Stimulated activated CD8-positive, alpha-beta memory T cell treated with anti-CD3 and anti-CD28 coated beads, Interleukin-4, amount 100 ng/mL, for 48 hours (primary cell): ENCODE measurements around the gene NUP214.
"Not testable (repeated sequence)": the region's sequence is repeated elsewhere in the genome, so short reads cannot be mapped to it uniquely, and the experiment has no call there.

Experiments used
- DNase-seq: peaks from one replicate; pipeline ENCODE4 v3.0.0-alpha.2; 2020

NUP214 gene

DNA sequence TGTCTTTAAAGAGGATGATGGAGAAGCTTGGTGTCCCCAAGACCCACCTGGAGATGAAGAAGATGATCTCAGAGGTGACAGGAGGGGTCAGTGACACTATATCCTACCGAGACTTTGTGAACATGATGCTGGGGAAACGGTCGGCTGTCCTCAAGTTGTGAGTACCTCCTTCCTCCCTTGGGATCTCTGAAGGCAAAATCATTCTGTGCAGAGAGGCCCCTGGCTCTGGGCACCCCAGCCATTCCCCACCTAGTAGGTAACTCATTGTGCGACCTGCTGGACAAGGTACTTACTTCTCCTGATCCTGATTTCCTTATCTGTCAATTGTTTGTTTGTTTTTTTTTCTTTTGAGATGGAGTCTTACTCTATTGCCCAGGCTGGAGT, 7.6 kb upstream of the NUP214 start:
- no peak for DNase-seq

GRCh38 chr9:131119600-131119999, 5.8 kb upstream of the NUP214 start:
- no peak for DNase-seq

DNA sequence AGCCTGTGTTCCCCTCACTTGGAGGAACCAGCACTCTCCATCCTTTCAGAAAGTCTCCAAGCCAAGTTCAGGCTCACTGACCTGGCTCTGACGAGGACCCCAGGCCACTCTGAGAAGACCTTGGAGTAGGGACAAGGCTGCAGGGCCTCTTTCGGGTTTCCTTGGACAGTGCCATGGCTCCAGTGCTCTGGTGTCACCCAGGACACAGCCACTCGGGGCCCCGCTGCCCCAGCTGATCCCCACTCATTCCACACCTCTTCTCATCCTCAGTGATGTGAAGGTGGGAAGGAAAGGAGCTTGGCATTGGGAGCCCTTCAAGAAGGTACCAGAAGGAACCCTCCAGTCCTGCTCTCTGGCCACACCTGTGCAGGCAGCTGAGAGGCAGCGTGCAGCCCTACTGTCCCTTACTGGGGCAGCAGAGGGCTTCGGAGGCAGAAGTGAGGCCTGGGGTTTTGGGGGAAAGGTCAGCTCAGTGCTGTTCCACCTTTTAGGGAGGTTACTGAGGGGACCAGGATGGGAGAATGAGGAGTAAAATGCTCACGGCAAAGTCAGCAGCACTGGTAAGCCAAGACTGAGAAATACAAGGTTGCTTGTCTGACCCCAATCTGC, 4.7 kb upstream of the NUP214 start:
- DNase-seq, result no peak

DNA sequence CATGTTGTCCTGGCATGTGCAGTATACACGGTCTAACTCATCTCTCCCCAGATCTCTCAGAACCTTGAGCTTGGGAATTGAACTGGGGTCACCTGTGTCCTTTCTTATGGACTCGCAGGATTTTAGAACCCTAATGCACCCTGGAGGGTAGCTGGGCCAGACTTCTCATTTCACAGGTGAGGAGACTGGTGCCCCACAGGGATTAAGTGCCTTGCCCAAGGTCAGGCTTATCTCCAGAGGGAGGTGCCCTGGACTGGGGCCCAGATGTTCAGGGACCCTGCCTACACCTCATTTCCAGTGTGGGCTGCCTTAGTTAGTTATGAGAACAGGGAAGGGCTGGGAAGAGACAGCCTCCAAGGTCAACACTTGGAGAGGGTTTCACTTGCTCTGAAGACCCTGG, 4.0 kb upstream of the NUP214 start:
- no peak for DNase-seq

DNA sequence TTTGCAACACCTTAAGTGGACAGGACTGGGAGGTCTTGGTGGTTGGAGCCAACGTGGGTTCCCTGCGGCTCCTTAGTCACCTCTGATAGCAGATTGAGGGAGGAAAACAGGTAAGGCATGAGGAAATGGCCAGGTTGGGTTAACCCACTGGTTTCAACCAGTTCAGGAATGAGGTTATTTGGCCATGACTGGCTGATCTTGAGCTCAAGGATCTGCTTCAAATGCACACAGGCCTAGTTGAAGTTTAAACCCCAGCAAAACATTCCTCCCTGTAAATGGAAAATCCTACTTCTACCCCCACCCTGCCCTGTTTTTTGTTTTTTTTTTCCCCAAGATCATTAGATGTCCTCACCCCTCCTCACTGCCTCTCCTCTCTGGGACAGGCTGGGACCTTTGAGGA, 3.2 kb upstream of the NUP214 start:
- no peak for DNase-seq

DNA sequence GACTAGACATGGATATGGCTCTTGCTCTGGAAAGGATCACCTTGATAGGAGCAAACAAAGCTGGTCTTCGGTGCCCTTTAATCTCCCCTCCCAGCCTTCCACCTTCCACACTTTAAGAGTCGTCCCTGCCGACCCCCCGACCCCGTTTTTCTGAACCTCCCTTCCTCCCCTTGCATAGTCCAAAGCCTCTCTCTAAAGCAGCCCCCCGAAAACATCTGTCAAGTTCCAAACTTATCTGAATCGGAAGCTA, 423 bp upstream of the NUP214 start:
- DNase-seq, result no peak

DNA sequence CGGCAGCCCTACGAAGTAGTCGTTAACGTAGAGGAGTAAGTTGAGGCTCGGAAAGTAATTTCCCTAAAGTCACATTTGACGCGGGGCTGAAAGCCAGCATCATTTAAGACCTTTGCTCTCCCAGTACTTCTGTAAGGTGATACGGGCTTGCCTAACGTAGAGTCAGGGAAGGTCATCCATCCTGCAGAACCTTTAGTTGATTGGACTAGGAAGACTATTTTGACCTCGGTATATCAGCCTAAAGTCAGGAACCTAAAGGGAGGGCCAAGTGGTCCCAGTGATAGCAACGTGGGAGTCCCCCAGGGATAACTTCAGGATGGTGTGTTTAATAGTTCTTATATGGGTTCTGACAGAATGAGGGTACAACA, 657 bp downstream of the NUP214 start:
- no peak for DNase-seq

DNA sequence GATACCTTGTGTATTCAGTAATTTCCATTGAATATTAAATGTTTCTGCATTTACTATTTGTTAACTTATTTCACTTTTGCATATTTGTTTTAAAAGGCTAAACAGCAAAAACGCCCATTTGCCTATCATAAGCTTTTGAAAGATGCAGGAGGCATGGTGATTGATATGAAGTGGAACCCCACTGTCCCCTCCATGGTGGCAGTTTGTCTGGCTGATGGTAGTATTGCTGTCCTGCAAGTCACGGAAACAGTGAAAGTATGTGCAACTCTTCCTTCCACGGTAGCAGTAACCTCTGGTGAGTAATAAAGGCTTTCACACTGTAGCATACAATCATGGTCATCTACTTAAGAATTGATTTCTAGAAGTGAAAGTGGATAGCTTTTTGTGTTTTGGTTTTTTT, 3.8 kb downstream of the NUP214 start:
- no peak for DNase-seq

GRCh38 chr9:131138676-131139075, 13.3 kb downstream of the NUP214 start:
- DNase-seq, result no peak

- DNase-seq, result no peak
Observed at GRCh38 chr9:131140112-131140511, 14.7 kb downstream of the NUP214 start.

DNA sequence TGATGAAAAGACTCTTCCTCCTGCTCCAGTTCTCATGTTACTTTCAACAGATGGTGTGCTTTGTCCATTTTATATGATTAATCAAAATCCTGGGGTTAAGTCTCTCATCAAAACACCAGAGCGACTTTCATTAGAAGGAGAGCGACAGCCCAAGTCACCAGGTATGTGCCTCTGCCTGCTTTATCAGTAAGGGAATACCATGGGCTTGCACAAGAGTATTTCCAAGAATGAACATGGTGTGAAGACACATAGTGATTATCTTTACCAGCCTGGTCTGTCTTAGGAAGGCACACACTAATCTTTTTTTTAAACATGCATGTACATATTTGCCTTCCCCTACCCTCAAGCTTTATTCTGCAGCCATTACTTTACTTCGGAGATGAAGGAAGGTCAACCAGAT, 15.2 kb downstream of the NUP214 start:
- no peak for DNase-seq

- DNase-seq, result no peak
Observed at GRCh38 chr9:131142160-131142559, 16.8 kb downstream of the NUP214 start.

GRCh38 chr9:131144201-131144600, 18.8 kb downstream of the NUP214 start:
- DNase-seq, result no peak

DNA sequence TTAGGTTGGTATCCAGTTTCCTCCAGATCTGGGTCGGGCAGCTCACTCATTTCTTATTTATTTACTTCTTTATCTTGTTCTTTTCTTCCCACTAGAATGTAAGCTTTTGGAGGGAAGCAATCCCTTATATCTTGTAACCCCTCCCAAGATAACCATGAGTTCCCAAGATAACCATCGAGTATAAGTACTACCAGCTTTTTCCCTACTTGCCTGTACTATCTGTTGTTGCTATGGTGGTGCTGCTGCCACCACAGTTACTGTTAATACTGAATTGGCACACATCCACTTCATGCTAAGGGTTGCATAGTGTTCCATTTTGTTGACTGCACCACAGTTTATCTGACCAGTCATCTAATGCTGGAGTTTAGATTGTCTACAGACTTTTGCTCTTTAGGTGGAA, 19.9 kb downstream of the NUP214 start:
- no peak for DNase-seq

- DNase-seq, result no peak
Observed at GRCh38 chr9:131146186-131146585, 20.8 kb downstream of the NUP214 start.

GRCh38 chr9:131148276-131148675, 22.9 kb downstream of the NUP214 start:
- no peak for DNase-seq

- no peak for DNase-seq
Observed at GRCh38 chr9:131148966-131149687, 23.7 kb downstream of the NUP214 start.

- DNase-seq, result no peak
Observed at GRCh38 chr9:131149688-131150053, 24.3 kb downstream of the NUP214 start.

- no peak for DNase-seq
Observed at GRCh38 chr9:131153595-131153994, 28.2 kb downstream of the NUP214 start.

DNA sequence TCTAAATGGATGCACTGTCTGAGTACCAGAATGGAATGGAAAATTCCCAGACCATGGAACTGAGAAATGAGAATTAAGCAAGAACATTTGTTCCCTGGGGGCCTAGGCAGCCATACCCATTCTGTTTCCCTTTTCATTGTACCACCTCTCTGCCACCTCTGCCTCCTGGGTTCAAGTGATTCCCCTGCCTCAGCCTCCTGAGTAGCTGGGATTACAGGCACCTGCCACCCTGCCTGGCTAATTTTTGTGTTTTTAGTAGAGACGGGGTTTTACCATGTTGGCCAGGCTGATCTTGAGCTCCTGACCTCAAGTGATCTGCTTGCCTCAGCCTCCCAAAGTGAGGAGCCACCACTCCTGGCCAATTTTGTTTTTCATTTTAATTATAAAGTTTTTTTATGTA, 33.3 kb downstream of the NUP214 start:
- DNase-seq, result not testable (repeated sequence)

GRCh38 chr9:131160416-131161112, 35.2 kb downstream of the NUP214 start:
- no peak for DNase-seq

GRCh38 chr9:131161585-131161984, 36.2 kb downstream of the NUP214 start:
- DNase-seq, result no peak

GRCh38 chr9:131162886-131163285, 37.5 kb downstream of the NUP214 start:
- no peak for DNase-seq

DNA sequence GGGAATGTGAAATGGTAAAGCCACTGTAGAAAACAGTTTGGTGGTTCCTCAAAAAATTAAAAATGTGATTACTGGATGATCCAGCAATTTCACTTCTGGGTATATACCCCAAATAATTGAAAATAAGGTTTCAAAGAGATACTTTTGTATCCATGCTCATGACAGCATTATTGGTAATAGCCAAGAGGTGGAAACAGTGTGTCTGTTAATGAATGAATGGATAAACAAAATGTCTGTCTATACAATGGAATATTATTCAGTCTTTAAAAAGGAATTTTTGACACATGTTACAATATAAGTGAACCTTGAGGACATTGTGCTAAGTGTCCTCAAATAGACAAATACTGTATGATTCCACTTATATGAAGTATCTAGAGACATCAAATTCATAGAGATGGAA, 40.1 kb downstream of the NUP214 start:
- DNase-seq, result no peak

DNA sequence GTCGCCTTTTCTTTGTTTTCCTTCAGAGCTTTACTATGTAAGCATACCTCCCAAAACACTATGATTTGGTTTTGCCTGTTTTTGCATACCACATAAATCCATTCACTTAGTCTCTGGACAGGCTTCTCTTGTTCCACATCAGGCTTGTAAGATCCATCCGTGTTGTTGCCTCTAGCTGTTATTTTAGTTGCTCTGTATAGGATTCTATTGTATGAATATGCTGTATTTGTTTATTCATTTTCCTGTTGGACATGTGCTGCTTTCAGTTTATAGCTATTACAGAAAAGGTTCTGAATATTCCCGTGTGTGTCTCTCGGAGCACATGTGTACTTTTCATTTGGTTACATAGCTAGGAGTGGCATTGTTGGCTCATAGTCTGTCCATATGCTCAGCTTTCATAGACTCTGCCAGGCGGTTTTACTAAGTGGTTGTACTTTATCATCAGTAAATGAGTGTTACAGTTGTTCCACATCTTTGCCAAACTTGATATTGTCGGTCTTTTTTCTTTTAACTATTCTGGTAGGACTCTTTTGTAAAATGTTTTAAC, 41.8 kb downstream of the NUP214 start:
- DNase-seq, result no peak
